KOPT-K1 (cell line): ENCODE data around the gene RAB31.

Source experiments
- H3K27ac ChIP-seq: fragments of 200-600 bp; sonication (generic); 2 replicates; pipeline ENCODE4 v1.5.1; 2016; ENCODE audit warnings: antibody characterized with exemption, mild to moderate bottlenecking, low read depth, low read length; ENCODE audit not compliant: poor library complexity, severe bottlenecking
- H3K36me3 ChIP-seq: fragments of 200-600 bp; sonication (generic); 2 replicates; pipeline ENCODE4 v1.5.1; 2017; ENCODE audit warnings: antibody characterized with exemption, mild to moderate bottlenecking, low read length, moderate library complexity; ENCODE audit not compliant: insufficient read depth
- H3K9me3 ChIP-seq: fragments of 200-600 bp; sonication (generic); 2 replicates; pipeline ENCODE4 v1.5.1; 2017; ENCODE audit warnings: antibody characterized with exemption, low read length, mild to moderate bottlenecking; ENCODE audit not compliant: insufficient read depth, poor library complexity, severe bottlenecking

The RAB31 gene

GRCh38 chr18:9701609-9702349 is 6.3 kb upstream of the RAB31 start:
- Histone ChIP-seq H3K36me3 (no peaks in the 10 kb centered on the region), H3K9me3 (no peaks in the 10 kb centered on the region), H3K27ac (no peak overlapping the region)

- Histone ChIP-seq H3K36me3 (no peaks in the 10 kb centered on the region), H3K27ac (no peak overlapping the region), H3K9me3 (no peaks in the 10 kb centered on the region)
These were observed 3.6 kb upstream of the RAB31 start for GRCh38 chr18:9704233-9705118.

- H3K27ac ChIP-seq, result no peak overlapping the region
- H3K36me3 ChIP-seq, result no peaks in the 10 kb centered on the region
- H3K9me3 ChIP-seq, result no peaks in the 10 kb centered on the region
These were observed 2.8 kb upstream of the RAB31 start for GRCh38 chr18:9705183-9705829.

DNA sequence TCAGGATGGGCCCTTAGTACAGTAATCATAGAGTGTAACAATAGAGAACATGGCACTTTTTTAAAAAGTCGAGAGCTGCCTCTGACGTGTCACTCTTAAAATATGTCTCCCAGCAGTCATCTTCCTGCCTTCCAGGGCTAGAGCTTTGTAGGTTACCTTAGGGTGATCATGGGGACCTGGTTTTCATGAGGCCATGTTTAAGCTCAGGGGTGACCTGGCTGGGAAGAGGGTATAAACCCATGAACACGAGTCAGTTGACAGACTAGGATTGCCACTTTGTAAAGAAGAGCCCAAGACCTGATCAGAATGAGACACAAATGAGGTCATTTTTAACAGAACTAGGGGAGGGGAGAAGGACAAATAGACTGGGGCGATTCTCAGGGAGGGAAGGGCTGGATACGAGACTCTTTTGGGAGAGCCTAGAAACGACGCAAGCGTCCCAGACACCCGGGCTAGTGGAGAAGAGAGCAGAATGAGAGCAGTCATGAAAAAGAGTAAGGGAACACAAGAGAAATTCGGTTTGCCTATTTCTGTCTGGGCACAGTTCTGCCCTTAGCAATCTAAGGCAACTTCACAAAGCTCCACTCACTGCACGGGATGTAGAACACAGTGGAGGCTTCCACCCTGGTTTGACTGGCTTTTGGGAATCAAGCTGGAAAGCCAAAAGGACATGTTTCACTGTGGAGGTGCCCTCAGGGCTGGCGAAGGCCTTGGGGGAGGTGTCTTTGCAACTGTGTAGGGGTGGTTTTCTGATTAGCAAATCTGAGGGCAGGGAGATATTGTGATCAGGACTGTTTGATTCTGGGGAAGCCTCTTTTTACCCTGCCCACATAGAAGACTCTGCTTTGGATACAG is 1.8 kb upstream of the RAB31 start:
- H3K27ac ChIP-seq, result no peak overlapping the region
- H3K9me3 ChIP-seq, result no peaks in the 10 kb centered on the region
- no peaks in the 10 kb centered on the region for H3K36me3 ChIP-seq

- no peaks in the 10 kb centered on the region for H3K36me3 ChIP-seq
- no peaks in the 10 kb centered on the region for H3K9me3 ChIP-seq
- no peak overlapping the region for H3K27ac ChIP-seq
These were observed 582 bp upstream of the RAB31 start for GRCh38 chr18:9707381-9708056.

- Histone ChIP-seq H3K9me3 (no peaks in the 10 kb centered on the region), H3K27ac (no peak overlapping the region), H3K36me3 (no peaks in the 10 kb centered on the region)
These were observed 568 bp downstream of the RAB31 start for GRCh38 chr18:9708434-9709303.

DNA sequence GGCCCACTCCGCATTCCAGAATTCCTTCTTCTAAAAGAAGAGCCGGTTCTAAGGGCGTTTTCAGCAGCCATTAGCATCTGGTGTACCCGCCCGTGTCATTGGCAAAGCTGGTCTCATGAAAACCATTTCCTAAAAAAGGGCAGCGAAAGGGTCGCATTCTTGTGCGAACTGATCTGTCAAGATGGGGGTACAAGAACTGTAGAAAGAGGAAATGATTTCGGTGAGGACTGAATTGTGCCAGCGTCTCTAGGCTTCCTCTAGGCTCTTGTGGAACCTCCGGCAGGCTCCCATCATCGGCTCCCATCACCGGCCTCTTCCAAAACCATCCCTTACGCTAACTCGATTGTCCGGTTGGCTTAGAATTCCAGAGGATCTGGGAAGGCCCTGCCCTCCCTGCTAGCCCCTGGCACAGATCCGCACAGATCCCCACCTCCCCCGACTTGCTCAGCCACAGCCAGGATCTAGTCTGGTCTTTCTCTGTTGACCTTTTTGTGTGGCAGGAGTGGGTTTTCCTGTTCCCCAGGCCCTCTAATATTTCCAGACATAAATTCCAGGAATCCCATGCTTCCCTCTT is 1.3 kb downstream of the RAB31 start:
- H3K9me3 ChIP-seq, result no peaks in the 10 kb centered on the region
- H3K36me3 ChIP-seq, result no peaks in the 10 kb centered on the region
- no peak overlapping the region for H3K27ac ChIP-seq

- Histone ChIP-seq H3K9me3 (no peaks in the 10 kb centered on the region), H3K36me3 (no peaks in the 10 kb centered on the region), H3K27ac (no peak overlapping the region)
These were observed 1.9 kb downstream of the RAB31 start for GRCh38 chr18:9710037-9710436.

- Histone ChIP-seq H3K27ac (no peak overlapping the region), H3K36me3 (no peaks in the 10 kb centered on the region), H3K9me3 (no peaks in the 10 kb centered on the region)
These were observed 3.4 kb downstream of the RAB31 start for GRCh38 chr18:9711361-9712129.

DNA sequence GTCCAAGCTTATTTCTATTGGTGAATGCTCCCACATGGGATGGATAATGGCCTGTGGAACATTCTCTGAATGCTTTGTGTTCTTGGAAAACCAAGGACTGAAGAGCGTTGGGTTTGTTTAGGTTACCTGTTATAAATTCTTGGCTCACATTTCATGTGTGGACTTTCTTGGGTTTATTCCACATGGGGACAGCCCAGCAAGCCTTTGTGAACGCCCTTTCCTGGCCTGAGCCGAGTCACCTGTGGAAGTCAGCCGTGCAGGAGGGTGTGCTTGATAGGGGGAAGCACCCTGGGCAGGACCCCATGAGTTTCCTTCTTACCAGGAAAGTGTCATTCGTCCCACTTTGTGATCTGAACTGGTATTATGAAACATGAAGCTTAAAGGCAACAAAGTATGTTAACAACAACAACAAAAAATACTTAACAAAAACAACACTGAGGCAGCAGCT is 4.1 kb downstream of the RAB31 start:
- Histone ChIP-seq H3K36me3 (no peaks in the 10 kb centered on the region), H3K27ac (no peak overlapping the region), H3K9me3 (no peaks in the 10 kb centered on the region)

DNA sequence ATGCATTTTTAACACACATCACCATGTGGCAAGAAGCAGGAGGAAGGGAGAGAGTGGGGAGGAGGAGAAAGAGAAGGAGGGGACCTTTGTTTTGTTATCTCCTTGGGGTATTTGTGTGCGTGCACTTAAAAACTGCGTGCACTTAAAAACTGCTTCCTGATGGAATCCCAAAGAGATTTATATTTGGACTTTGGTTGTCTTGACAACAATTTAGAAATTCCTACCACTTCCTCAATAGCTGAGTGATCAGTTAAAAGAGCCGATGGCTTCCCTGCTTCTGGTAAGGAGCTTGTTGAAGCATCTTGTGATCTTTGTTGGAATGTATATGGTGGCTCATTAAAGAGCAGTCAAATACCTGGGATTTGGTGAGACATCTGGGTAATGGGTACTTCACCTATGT is 4.5 kb downstream of the RAB31 start:
- H3K27ac ChIP-seq, result no peak overlapping the region
- H3K9me3 ChIP-seq, result no peaks in the 10 kb centered on the region
- no peaks in the 10 kb centered on the region for H3K36me3 ChIP-seq

- Histone ChIP-seq H3K27ac (no peak overlapping the region), H3K9me3 (no peaks in the 10 kb centered on the region), H3K36me3 (no peaks in the 10 kb centered on the region)
These were observed 6.4 kb downstream of the RAB31 start for GRCh38 chr18:9714266-9715087.
